Measurements from ENCODE around the gene CD46.
"Not testable (repeated sequence)": the region's sequence is repeated elsewhere in the genome, so short reads cannot be mapped to it uniquely, and the experiment has no call there.

Gene CD46

GRCh38 chr1:207754011-207754410 is 2.2 kb downstream of the CD46 start:
- peak overlapping the region; percentile 83 for H3K9ac ChIP-seq (ENCODE audit: low read length)
- H3K4me3 ChIP-seq (ENCODE audit: low read length), result peak overlapping the region; percentile 98
- H3K36me3 ChIP-seq (ENCODE audit: control insufficient read depth, low read depth, low read length), result peaks cover 27% of the 10 kb centered on the region
- peaks cover 29% of the 10 kb centered on the region for H3K4me1 ChIP-seq (ENCODE audit: control insufficient read depth, low read depth, low read length)
- H3K9me3 ChIP-seq (ENCODE audit: control insufficient read depth, low read depth, low read length), result no peaks in the 10 kb centered on the region
- no peaks in the 10 kb centered on the region for H3K27me3 ChIP-seq (ENCODE audit: control insufficient read depth, insufficient read depth, low read length)
- no peak overlapping the region for H3K27ac ChIP-seq (ENCODE audit: low read length)

- Histone ChIP-seq H3K36me3 (ENCODE audit: control insufficient read depth, low read depth, low read length) (peaks cover 38% of the 10 kb centered on the region), H3K4me3 (ENCODE audit: low read length) (no peak overlapping the region), H3K4me1 (ENCODE audit: control insufficient read depth, low read depth, low read length) (peaks cover 27% of the 10 kb centered on the region), H3K27ac (ENCODE audit: low read length) (no peak overlapping the region), H3K9ac (ENCODE audit: low read length) (no peak overlapping the region), H3K27me3 (ENCODE audit: control insufficient read depth, insufficient read depth, low read length) (no peaks in the 10 kb centered on the region), H3K9me3 (ENCODE audit: control insufficient read depth, low read depth, low read length) (no peaks in the 10 kb centered on the region)
These were observed 3.3 kb downstream of the CD46 start for GRCh38 chr1:207754974-207755700.

GRCh38 chr1:207755846-207756693 is 4.2 kb downstream of the CD46 start:
- Histone ChIP-seq H3K9ac (ENCODE audit: low read length) (no peak overlapping the region), H3K27ac (ENCODE audit: low read length) (no peak overlapping the region), H3K4me3 (ENCODE audit: low read length) (no peak overlapping the region)

GRCh38 chr1:207762622-207763021 is 10.8 kb downstream of the CD46 start:
- Histone ChIP-seq H3K27me3 (ENCODE audit: control insufficient read depth, insufficient read depth, low read length) (no peaks in the 10 kb centered on the region), H3K4me3 (ENCODE audit: low read length) (no peak overlapping the region), H3K9ac (ENCODE audit: low read length) (no peak overlapping the region), H3K4me1 (ENCODE audit: control insufficient read depth, low read depth, low read length) (no peaks in the 10 kb centered on the region), H3K36me3 (ENCODE audit: control insufficient read depth, low read depth, low read length) (peaks cover 96% of the 10 kb centered on the region), H3K9me3 (ENCODE audit: control insufficient read depth, low read depth, low read length) (no peaks in the 10 kb centered on the region), H3K27ac (ENCODE audit: low read length) (no peak overlapping the region)

More at GRCh38 chr1:207755846-207756693, 4.2 kb downstream of the CD46 start:
- Histone ChIP-seq H3K4me1 (ENCODE audit: control insufficient read depth, low read depth, low read length) (peaks cover 22% of the 10 kb centered on the region), H3K36me3 (ENCODE audit: control insufficient read depth, low read depth, low read length) (peaks cover 46% of the 10 kb centered on the region), H3K27me3 (ENCODE audit: control insufficient read depth, insufficient read depth, low read length) (no peaks in the 10 kb centered on the region), H3K9me3 (ENCODE audit: control insufficient read depth, low read depth, low read length) (no peaks in the 10 kb centered on the region)

GRCh38 chr1:207763091-207763490 is 11.2 kb downstream of the CD46 start:
- H3K4me1 ChIP-seq (ENCODE audit: control insufficient read depth, low read depth, low read length), result no peaks in the 10 kb centered on the region
- peaks cover 95% of the 10 kb centered on the region for H3K36me3 ChIP-seq (ENCODE audit: control insufficient read depth, low read depth, low read length)
- no peaks in the 10 kb centered on the region for H3K9me3 ChIP-seq (ENCODE audit: control insufficient read depth, low read depth, low read length)
- no peaks in the 10 kb centered on the region for H3K27me3 ChIP-seq (ENCODE audit: control insufficient read depth, insufficient read depth, low read length)
- no peak overlapping the region for H3K9ac ChIP-seq (ENCODE audit: low read length)
- H3K27ac ChIP-seq (ENCODE audit: low read length), result no peak overlapping the region
- H3K4me3 ChIP-seq (ENCODE audit: low read length), result no peak overlapping the region

- Histone ChIP-seq H3K27me3 (ENCODE audit: control insufficient read depth, insufficient read depth, low read length) (no peaks in the 10 kb centered on the region), H3K36me3 (ENCODE audit: control insufficient read depth, low read depth, low read length) (peaks cover 96% of the 10 kb centered on the region)
These were observed 12.1 kb downstream of the CD46 start for GRCh38 chr1:207763972-207764371.

GRCh38 chr1:207766569-207766968 is 14.7 kb downstream of the CD46 start:
- no peak overlapping the region for H3K9ac ChIP-seq (ENCODE audit: low read length)
- no peak overlapping the region for H3K27ac ChIP-seq (ENCODE audit: low read length)
- peaks cover 86% of the 10 kb centered on the region for H3K36me3 ChIP-seq (ENCODE audit: control insufficient read depth, low read depth, low read length)
- H3K9me3 ChIP-seq (ENCODE audit: control insufficient read depth, low read depth, low read length), result no peaks in the 10 kb centered on the region
- no peaks in the 10 kb centered on the region for H3K4me1 ChIP-seq (ENCODE audit: control insufficient read depth, low read depth, low read length)
- H3K27me3 ChIP-seq (ENCODE audit: control insufficient read depth, insufficient read depth, low read length), result no peaks in the 10 kb centered on the region
- no peak overlapping the region for H3K4me3 ChIP-seq (ENCODE audit: low read length)

More at GRCh38 chr1:207763972-207764371, 12.1 kb downstream of the CD46 start:
- Histone ChIP-seq H3K4me3 (ENCODE audit: low read length) (no peak overlapping the region), H3K9ac (ENCODE audit: low read length) (no peak overlapping the region), H3K27ac (ENCODE audit: low read length) (no peak overlapping the region), H3K4me1 (ENCODE audit: control insufficient read depth, low read depth, low read length) (no peaks in the 10 kb centered on the region), H3K9me3 (ENCODE audit: control insufficient read depth, low read depth, low read length) (no peaks in the 10 kb centered on the region)

- peaks cover 55% of the 10 kb centered on the region for H3K36me3 ChIP-seq (ENCODE audit: control insufficient read depth, low read depth, low read length)
- H3K9ac ChIP-seq (ENCODE audit: low read length); H3K4me3 ChIP-seq (ENCODE audit: low read length); H3K27me3 ChIP-seq (ENCODE audit: control insufficient read depth, insufficient read depth, low read length); H3K4me1 ChIP-seq (ENCODE audit: control insufficient read depth, low read depth, low read length); H3K9me3 ChIP-seq (ENCODE audit: control insufficient read depth, low read depth, low read length); H3K27ac ChIP-seq (ENCODE audit: low read length): not testable (repeated sequence)
These were observed 18.7 kb downstream of the CD46 start for GRCh38 chr1:207770514-207770913.

GRCh38 chr1:207776045-207776444 is 24.2 kb downstream of the CD46 start:
- not testable (repeated sequence) for H3K9ac ChIP-seq (ENCODE audit: low read length); H3K9me3 ChIP-seq (ENCODE audit: control insufficient read depth, low read depth, low read length)

GRCh38 chr1:207777412-207777811 is 25.6 kb downstream of the CD46 start:
- not testable (repeated sequence) for H3K9ac ChIP-seq (ENCODE audit: low read length); H3K4me1 ChIP-seq (ENCODE audit: control insufficient read depth, low read depth, low read length); H3K9me3 ChIP-seq (ENCODE audit: control insufficient read depth, low read depth, low read length); H3K27ac ChIP-seq (ENCODE audit: low read length); H3K4me3 ChIP-seq (ENCODE audit: low read length); H3K27me3 ChIP-seq (ENCODE audit: control insufficient read depth, insufficient read depth, low read length)
- peaks cover 39% of the 10 kb centered on the region for H3K36me3 ChIP-seq (ENCODE audit: control insufficient read depth, low read depth, low read length)

More at GRCh38 chr1:207776045-207776444, 24.2 kb downstream of the CD46 start:
- H3K27ac ChIP-seq (ENCODE audit: low read length); H3K4me1 ChIP-seq (ENCODE audit: control insufficient read depth, low read depth, low read length); H3K4me3 ChIP-seq (ENCODE audit: low read length); H3K27me3 ChIP-seq (ENCODE audit: control insufficient read depth, insufficient read depth, low read length): not testable (repeated sequence)
- peaks cover 33% of the 10 kb centered on the region for H3K36me3 ChIP-seq (ENCODE audit: control insufficient read depth, low read depth, low read length)

GRCh38 chr1:207779008-207779407 is 27.2 kb downstream of the CD46 start:
- no peak overlapping the region for H3K9ac ChIP-seq (ENCODE audit: low read length)
- H3K27ac ChIP-seq (ENCODE audit: low read length), result no peak overlapping the region
- no peaks in the 10 kb centered on the region for H3K4me1 ChIP-seq (ENCODE audit: control insufficient read depth, low read depth, low read length)
- peaks cover 45% of the 10 kb centered on the region for H3K36me3 ChIP-seq (ENCODE audit: control insufficient read depth, low read depth, low read length)
- H3K27me3 ChIP-seq (ENCODE audit: control insufficient read depth, insufficient read depth, low read length), result no peaks in the 10 kb centered on the region
- H3K9me3 ChIP-seq (ENCODE audit: control insufficient read depth, low read depth, low read length), result no peaks in the 10 kb centered on the region
- H3K4me3 ChIP-seq (ENCODE audit: low read length), result no peak overlapping the region
